ENCODE results near the gene GPC5. TPM values are rescaled to one million over a fixed set of nuclear protein-coding genes. Genes with fewer than 3 reads are reported as not detected.

GPC5 gene
- total and polyA plus RNA-seq, 2 of the 13 experiments (the other 11 are each of a cell fraction or from before 2014, with no cell fraction given), result 0.02 to 0.07 TPM

- H3K27ac ChIP-seq (ENCODE audit: extremely low read length, insufficient read depth, low read length), result no peak overlapping the region
- 0% methylated on average over 3 of the region's 3 CpGs for WGBS (ENCODE audit: low lambda C conversion rate)
- no peak overlapping the region for H3K9ac ChIP-seq (ENCODE audit: insufficient read depth, low read depth, low read length)
- no peak for ATAC-seq
- no peaks in the 10 kb centered on the region for H3K4me1 ChIP-seq (ENCODE audit: insufficient read depth, low read length)
- intact Hi-C loops (cut with micrococcal nuclease; ENCODE audit: unreplicated experiment), result no loop called here
- H4K20me1 ChIP-seq (ENCODE audit: insufficient read depth, low read length), result no peaks in the 10 kb centered on the region
- TF ChIP-seq MEF2D (CRISPR knock-in tag; IDR thresholded peaks at IDR 0.05) (no peak), SAFB2 (CRISPR knock-in tag; IDR thresholded peaks at IDR 0.05; ENCODE audit: borderline replicate concordance, low read depth) (no peak), ATF7-NPFF (CRISPR knock-in tag; IDR thresholded peaks at IDR 0.05; ENCODE audit: low read depth) (no peak), GPN1 (CRISPR knock-in tag; IDR thresholded peaks at IDR 0.05; ENCODE audit: borderline replicate concordance) (no peak), EHMT2 (IDR thresholded peaks at IDR 0.05; ENCODE audit: borderline replicate concordance, low read depth, low read length) (no peak), MZF1 (CRISPR knock-in tag; IDR thresholded peaks at IDR 0.05; ENCODE audit: borderline replicate concordance) (no peak), ATF4 (CRISPR knock-in tag; IDR thresholded peaks at IDR 0.05) (no peak), ZNF430 (CRISPR knock-in tag; IDR thresholded peaks at IDR 0.05) (no peak), ZBTB3 (CRISPR knock-in tag; IDR thresholded peaks at IDR 0.05; ENCODE audit: borderline replicate concordance, low read depth) (no peak), TRAFD1 (CRISPR knock-in tag; IDR thresholded peaks at IDR 0.05; ENCODE audit: borderline replicate concordance) (no peak), ZNF292 (CRISPR knock-in tag; IDR thresholded peaks at IDR 0.05; ENCODE audit: borderline replicate concordance, low read depth) (no peak), XRCC5 (optimal IDR thresholded peaks at IDR 0.05; ENCODE audit: low read length) (no peak), TGIF2 (CRISPR knock-in tag; IDR thresholded peaks at IDR 0.05) (no peak)
- no peaks in the 10 kb centered on the region for H3K27me3 ChIP-seq (ENCODE audit: control insufficient read depth in 1 of 2, insufficient read depth in 2 of 2, low read length in 2 of 2)
- no TSS peak for BruUV-seq (replicated peaks)
- ChIA-PET CTCF (ENCODE audit: low intra/inter-chr PET ratio, low total read pairs) (no interaction called here), POLR2A (no interaction called here)
- no peaks in the 10 kb centered on the region for H3K36me3 ChIP-seq (replicated peaks in 1 of 2; ENCODE audit: control insufficient read depth in 1 of 2, insufficient read depth in 2 of 2, low read length in 2 of 2)
- no peak for FAIRE-seq
- no peaks in the 10 kb centered on the region for H3K9me3 ChIP-seq (ENCODE audit: low read length)
- no peak overlapping the region for H3K4me2 ChIP-seq (ENCODE audit: low read depth, low read length)
- H2AFZ ChIP-seq (ENCODE audit: low read length), result no peak overlapping the region
- in situ Hi-C loops (cut with HindIII; ENCODE audit: extremely low pct_ligation_motif_present, low pct_unique_long_range_greater_than_20kb), result no loop called here
- no peak for DNase-seq (ENCODE audit: low spot score)
- no peaks in the 10 kb centered on the region for H3K79me2 ChIP-seq (ENCODE audit: insufficient read depth, low read length)
- H3K4me3 ChIP-seq (replicated peaks in 1 of 3; ENCODE audit: insufficient read depth in 1 of 3, low read depth in 2 of 3, low read length in 3 of 3), result no peak overlapping the region
Observed at GRCh38 chr13:92829930-92830329, 1431.5 kb downstream of the GPC5 start.

All from HepG2 (cell line).